ENCODE results near the gene GRSF1. TPM values are rescaled to one million over a fixed set of nuclear protein-coding genes. Genes with fewer than 3 reads are reported as not detected.

The GRSF1 gene, protein sequence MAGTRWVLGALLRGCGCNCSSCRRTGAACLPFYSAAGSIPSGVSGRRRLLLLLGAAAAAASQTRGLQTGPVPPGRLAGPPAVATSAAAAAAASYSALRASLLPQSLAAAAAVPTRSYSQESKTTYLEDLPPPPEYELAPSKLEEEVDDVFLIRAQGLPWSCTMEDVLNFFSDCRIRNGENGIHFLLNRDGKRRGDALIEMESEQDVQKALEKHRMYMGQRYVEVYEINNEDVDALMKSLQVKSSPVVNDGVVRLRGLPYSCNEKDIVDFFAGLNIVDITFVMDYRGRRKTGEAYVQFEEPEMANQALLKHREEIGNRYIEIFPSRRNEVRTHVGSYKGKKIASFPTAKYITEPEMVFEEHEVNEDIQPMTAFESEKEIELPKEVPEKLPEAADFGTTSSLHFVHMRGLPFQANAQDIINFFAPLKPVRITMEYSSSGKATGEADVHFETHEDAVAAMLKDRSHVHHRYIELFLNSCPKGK
- total RNA-seq (10 to 100 TPM; 69.1 to 81.4 (median 78.4) TPM), polyA plus RNA-seq (50.7 TPM)
- long read RNA-seq, donor 1, full-length matches to known transcripts = 235 of 256 reads
- long read RNA-seq, donor 1, partial matches to known transcripts = 10 of 256 reads
- long read RNA-seq, donor 1, other reads (novel, unspliced or antisense) = 11 of 256 reads
- long read RNA-seq, donor 2, full-length matches to known transcripts = 124 of 135 reads
- long read RNA-seq, donor 2, partial matches to known transcripts = 2 of 135 reads
- long read RNA-seq, donor 2, other reads (novel, unspliced or antisense) = 9 of 135 reads
- long read RNA-seq, donor 3, full-length matches to known transcripts = 530 of 580 reads
- long read RNA-seq, donor 3, partial matches to known transcripts = 11 of 580 reads
- long read RNA-seq, donor 3, other reads (novel, unspliced or antisense) = 39 of 580 reads
- long read RNA-seq, donor 4, full-length matches to known transcripts = 132 of 144 reads
- long read RNA-seq, donor 4, partial matches to known transcripts = 5 of 144 reads
- long read RNA-seq, donor 4, other reads (novel, unspliced or antisense) = 7 of 144 reads

DNA sequence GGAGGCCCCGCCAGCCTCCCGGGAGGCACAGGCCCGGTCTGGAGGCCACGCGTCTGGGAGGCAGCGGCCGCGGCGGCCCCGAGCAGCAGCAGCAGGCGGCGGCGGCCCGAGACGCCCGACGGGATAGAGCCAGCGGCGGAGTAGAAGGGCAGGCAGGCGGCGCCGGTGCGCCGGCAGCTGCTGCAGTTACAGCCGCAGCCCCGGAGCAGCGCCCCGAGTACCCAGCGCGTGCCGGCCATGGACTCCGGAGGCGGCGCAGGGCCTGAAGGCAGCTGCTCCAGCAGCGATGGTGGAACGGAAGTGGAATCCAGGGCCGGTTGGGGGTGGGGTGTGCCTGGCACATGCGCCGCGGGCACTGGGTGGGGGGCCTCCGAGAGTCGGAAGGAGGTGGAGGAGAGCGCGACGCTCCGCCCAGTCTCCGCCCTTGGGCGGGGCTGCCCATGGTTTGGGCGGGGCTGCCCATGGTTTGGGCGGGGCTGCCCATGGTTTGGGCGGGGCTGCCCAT is at the start of gene GRSF1:
TSS of gene GRSF1 (minus strand) at position 302 of the 505 bp plus-strand sequence. CDS start at position 239, 63 bp downstream.
- no peaks in the 10 kb centered on the region for H3K9me3 ChIP-seq (ENCODE audit: control insufficient read depth, low read length)
- WGBS = under 1% methylated on average over 49 of the region's 51 CpGs
- peak within 1 kb of the TSS; percentile 79 for H3K27ac ChIP-seq (ENCODE audit: low read length)
- intact Hi-C loops (cut with DNase I) = loop anchor here (5.0 to 10.0 kb wide), 3 partner anchors 63 to 155 kb away; partner anchors contain the start of genes DCK (in 3 of the 4) and MOB1B (in 2 of the 4)
- peak within 1 kb of the TSS; percentile 78 for H3K4me3 ChIP-seq (ENCODE audit: low read length)
- no peaks in the 10 kb centered on the region for H3K27me3 ChIP-seq (ENCODE audit: control insufficient read depth, insufficient read depth)
- ATAC-seq = peak; percentile 97 to 98
- H3K4me1 ChIP-seq (ENCODE audit: control insufficient read depth, insufficient read depth, low read length) = peaks cover 2% of the 10 kb centered on the region
- DNase-seq = peak; percentile 96 to 98 (median 98)

DNA sequence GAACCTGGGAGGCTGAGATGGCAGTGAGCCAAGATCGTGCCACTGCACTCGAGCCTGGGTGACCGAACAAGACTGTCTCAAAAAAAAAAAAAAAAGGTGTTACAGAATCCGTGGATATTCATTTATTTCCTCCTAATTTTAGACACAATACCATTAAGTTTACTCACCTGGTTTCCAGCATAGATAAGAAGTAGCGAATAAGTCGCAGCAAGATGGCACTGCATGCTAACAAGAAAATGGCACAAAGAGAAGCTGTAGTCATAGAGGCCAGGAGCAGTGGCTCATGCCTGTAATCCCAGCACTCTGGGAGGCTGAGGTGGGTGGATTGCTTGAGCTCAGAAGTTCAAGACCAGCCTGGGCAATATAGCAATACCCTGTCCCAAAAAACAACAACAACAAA is 45.5 kb upstream of the GRSF1 start:
- H3K27me3 ChIP-seq (ENCODE audit: control insufficient read depth, insufficient read depth) = no peaks in the 10 kb centered on the region
- H3K27ac ChIP-seq (ENCODE audit: low read length) = no peak overlapping the region
- no peaks in the 10 kb centered on the region for H3K9me3 ChIP-seq (ENCODE audit: control insufficient read depth, low read length)
- H3K4me3 ChIP-seq (ENCODE audit: low read length) = no peak overlapping the region
- intact Hi-C loops (cut with DNase I) = no loop called here
- peak in 1 of 2 donors; percentile 43 for ATAC-seq
- WGBS = 65% methylated on average over 6 of the region's 6 CpGs
- DNase-seq = no peak
- H3K4me1 ChIP-seq (ENCODE audit: control insufficient read depth, insufficient read depth, low read length) = no peaks in the 10 kb centered on the region

DNA sequence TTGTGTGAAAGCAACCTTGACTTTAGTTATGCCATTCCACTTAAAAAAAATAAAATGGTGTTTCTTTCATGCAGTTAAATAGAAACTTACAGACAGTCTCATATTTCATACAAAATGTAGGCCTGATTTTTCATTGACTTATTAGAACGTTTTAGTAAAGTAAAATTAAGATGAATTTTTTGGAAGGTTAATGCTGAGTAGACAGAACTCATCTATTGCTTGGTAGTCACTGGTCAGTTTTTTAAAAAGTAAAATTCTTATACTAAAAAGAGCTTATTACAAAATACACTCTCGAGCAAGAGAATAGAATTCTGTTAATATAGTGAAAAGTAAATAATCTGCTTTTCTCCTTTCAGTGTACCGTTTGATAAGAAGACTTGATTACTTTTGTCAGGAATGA is 41.0 kb upstream of the GRSF1 start:
- intact Hi-C loops (cut with DNase I) = no loop called here
- WGBS = 73% methylated on average over 3 of the region's 3 CpGs
- Histone ChIP-seq H3K9me3 (ENCODE audit: control insufficient read depth, low read length) (no peaks in the 10 kb centered on the region), H3K27me3 (ENCODE audit: control insufficient read depth, insufficient read depth) (no peaks in the 10 kb centered on the region), H3K4me1 (ENCODE audit: control insufficient read depth, insufficient read depth, low read length) (no peaks in the 10 kb centered on the region), H3K27ac (ENCODE audit: low read length) (no peak overlapping the region), H3K4me3 (ENCODE audit: low read length) (no peak overlapping the region)
- ATAC-seq = no peak
- DNase-seq = no peak

DNA sequence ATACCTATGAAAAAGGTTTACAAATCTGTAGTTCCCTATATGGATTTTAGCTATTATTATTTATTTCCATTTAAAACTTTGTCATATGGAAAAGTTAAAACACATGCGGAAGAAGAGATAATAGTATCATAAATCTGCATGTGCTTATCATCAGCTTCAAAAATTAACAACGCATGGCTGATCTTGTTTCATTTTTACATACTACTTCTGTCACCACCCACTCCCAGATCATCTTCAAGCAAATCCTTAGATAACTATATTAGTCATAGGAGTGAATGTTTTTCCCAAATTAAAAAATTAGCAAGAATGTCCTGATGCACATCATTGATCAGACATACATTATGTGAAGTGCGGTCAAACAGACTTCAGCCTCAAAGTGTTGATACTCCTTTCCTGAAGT is 37.9 kb upstream of the GRSF1 start:
- Histone ChIP-seq H3K4me1 (ENCODE audit: control insufficient read depth, insufficient read depth, low read length) (no peaks in the 10 kb centered on the region), H3K27ac (ENCODE audit: low read length) (no peak overlapping the region), H3K27me3 (ENCODE audit: control insufficient read depth, insufficient read depth) (no peaks in the 10 kb centered on the region), H3K4me3 (ENCODE audit: low read length) (no peak overlapping the region), H3K9me3 (ENCODE audit: control insufficient read depth, low read length) (no peaks in the 10 kb centered on the region)
- ATAC-seq (no peak), DNase-seq (no peak)
- 64% methylated on average over 3 of the region's 3 CpGs for WGBS
- intact Hi-C loops (cut with DNase I) = no loop called here

DNA sequence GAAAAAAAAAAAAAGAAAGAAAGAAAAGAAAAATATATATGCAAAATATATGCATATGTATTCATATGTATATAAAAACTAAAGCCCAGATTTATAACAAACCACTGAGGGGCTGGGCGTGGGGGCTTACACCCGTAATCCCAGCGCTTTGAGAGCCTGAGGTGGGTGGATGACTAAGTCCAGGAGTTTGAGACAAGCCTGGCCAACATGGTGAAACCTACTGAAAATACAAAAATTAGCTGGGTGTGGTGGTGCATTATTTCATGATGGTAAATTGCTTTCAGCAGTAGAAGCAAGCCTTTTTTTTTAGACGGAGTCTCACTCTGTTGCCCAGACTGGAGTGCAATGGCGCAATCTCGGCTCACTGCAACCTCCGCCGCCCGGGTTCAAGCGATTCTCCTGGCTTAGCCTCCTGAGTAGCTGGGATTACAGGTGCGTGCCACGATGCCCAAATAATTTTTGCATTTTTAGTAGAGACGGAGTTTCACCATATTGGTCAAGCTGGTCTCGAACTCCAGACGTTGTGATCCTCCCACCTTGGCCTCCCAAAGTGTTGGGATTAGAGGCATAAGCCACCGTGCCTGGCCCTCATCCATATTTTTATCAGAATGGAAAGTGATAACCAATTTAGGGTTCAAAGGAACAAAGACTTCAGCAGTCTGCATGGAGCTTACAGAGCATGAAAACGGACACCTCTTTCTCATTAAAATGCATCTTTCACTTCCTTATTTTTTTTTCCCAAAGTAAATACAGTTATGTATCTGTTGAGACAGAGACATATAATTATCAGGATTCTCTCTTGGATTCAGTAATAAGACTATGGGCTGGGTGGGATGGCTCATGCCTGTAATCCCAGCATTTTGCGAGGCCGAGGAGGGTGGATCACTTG is 34.8 kb upstream of the GRSF1 start:
- H3K27ac ChIP-seq (ENCODE audit: low read length) = no peak overlapping the region
- no peaks in the 10 kb centered on the region for H3K9me3 ChIP-seq (ENCODE audit: control insufficient read depth, low read length)
- no peak overlapping the region for H3K4me3 ChIP-seq (ENCODE audit: low read length)
- intact Hi-C loops (cut with DNase I) = no loop called here
- no peaks in the 10 kb centered on the region for H3K27me3 ChIP-seq (ENCODE audit: control insufficient read depth, insufficient read depth)
- DNase-seq = no peak
- 91% methylated on average over 19 of the region's 19 CpGs for WGBS
- no peak for ATAC-seq
- H3K4me1 ChIP-seq (ENCODE audit: control insufficient read depth, insufficient read depth, low read length) = no peaks in the 10 kb centered on the region

DNA sequence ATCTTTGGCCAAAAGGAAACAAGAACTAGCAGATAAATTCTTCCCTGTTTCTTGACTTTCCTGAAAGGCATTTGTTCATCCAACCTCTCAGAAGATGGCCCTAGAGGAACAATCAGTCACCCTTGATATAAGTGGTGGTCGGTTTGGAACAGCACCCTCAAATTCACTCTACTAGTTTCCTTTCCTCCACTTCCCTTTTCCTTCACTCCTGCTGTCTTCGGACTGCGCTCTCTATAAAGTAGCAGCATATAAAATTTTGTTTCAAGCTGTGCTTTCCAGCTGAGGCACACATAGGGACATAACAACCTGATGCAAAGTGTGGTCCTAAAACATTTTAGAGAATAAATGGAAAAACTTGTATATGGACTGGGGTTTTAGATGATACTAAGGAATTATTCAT is 33.5 kb upstream of the GRSF1 start:
- Histone ChIP-seq H3K27me3 (ENCODE audit: control insufficient read depth, insufficient read depth) (no peaks in the 10 kb centered on the region), H3K4me3 (ENCODE audit: low read length) (no peak overlapping the region), H3K27ac (ENCODE audit: low read length) (no peak overlapping the region), H3K4me1 (ENCODE audit: control insufficient read depth, insufficient read depth, low read length) (no peaks in the 10 kb centered on the region), H3K9me3 (ENCODE audit: control insufficient read depth, low read length) (no peaks in the 10 kb centered on the region)
- DNase-seq = no peak
- intact Hi-C loops (cut with DNase I) = no loop called here
- WGBS = 81% methylated on average over 3 of the region's 3 CpGs
- ATAC-seq = no peak

DNA sequence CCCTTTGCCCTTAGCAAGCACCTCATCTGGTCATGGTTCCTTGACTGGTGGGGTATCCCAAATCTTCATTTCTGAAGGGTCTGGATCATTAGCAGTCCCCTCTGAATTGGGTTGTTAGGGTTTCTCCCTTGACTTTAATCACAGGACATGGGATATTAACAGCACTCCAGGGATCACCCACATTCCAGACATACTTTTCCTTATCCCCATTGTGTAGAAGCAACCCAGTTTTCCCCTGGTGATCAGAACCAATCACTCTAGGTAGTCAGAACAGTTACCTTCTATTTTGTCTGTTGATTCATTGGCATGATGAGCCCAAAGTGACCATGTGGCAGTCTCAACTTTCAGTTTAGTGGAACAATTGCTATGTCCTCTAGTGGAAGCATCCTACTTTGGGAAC is 29.1 kb upstream of the GRSF1 start:
- ATAC-seq = no peak
- Histone ChIP-seq H3K4me1 (ENCODE audit: control insufficient read depth, insufficient read depth, low read length) (no peaks in the 10 kb centered on the region), H3K4me3 (ENCODE audit: low read length) (no peak overlapping the region), H3K9me3 (ENCODE audit: control insufficient read depth, low read length) (no peaks in the 10 kb centered on the region), H3K27ac (ENCODE audit: low read length) (no peak overlapping the region), H3K27me3 (ENCODE audit: control insufficient read depth, insufficient read depth) (no peaks in the 10 kb centered on the region)
- no peak for DNase-seq
- intact Hi-C loops (cut with DNase I) = no loop called here

DNA sequence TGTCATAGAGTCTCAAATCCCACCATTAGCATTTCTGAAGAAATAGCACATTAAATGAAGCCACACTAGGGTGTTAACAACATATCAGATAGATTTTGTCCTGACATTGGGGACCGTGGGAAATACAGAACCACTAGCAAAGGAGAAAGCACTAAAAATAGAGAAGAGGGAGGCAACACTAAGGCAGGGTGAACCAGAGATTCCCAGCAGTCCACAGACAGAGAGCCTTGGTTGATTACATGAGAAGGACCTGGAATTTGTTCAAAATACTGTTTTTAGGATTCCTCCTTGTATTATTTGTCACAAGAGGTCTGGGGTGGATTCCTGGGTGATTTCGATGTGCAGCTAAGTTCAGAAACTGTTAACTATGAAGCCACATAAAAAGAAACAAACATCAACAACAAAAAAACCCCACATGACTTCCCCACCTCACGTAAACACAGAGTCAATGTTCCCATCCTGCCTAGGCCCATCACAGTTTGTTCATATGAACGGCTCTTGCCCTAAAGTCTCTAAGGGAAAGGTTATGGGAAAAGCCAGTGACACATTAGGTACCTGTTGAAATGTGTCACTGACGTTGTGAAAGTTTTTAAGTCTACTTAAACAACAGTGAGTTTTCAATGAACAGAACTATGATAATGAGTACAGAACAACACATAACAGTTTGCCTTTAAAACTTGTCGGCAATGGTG is 23.6 kb upstream of the GRSF1 start:
- H3K27ac ChIP-seq (ENCODE audit: low read length) = no peak overlapping the region
- 64% methylated on average over 6 of the region's 6 CpGs for WGBS
- intact Hi-C loops (cut with DNase I) = no loop called here
- no peaks in the 10 kb centered on the region for H3K9me3 ChIP-seq (ENCODE audit: control insufficient read depth, low read length)
- no peak for ATAC-seq
- no peak overlapping the region for H3K4me3 ChIP-seq (ENCODE audit: low read length)
- H3K4me1 ChIP-seq (ENCODE audit: control insufficient read depth, insufficient read depth, low read length) = no peaks in the 10 kb centered on the region
- no peaks in the 10 kb centered on the region for H3K27me3 ChIP-seq (ENCODE audit: control insufficient read depth, insufficient read depth)
- no peak for DNase-seq

DNA sequence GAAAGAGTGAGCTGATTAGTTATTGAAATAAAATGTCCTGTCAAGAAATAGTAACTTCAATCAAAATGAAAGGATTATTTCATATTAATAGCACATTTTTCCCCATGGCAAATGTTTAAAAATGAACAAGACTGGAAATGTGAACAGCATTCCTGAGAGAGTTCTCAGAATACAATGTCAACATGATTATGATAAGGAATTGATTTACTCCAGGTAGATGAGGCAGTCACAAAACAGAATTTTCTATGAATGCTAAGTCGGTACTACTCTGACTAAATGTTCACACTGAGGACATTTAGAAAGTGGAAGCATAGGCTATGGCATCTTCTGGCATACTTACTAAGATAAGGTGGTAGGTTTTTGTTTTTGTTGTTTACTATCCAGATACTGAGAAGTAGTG is 19.4 kb upstream of the GRSF1 start:
- DNase-seq (no peak), ATAC-seq (no peak)
- 90% methylated on average over 1 of the region's 1 CpG for WGBS
- intact Hi-C loops (cut with DNase I) = no loop called here
- Histone ChIP-seq H3K27ac (ENCODE audit: low read length) (no peak overlapping the region), H3K9me3 (ENCODE audit: control insufficient read depth, low read length) (no peaks in the 10 kb centered on the region), H3K4me1 (ENCODE audit: control insufficient read depth, insufficient read depth, low read length) (no peaks in the 10 kb centered on the region), H3K4me3 (ENCODE audit: low read length) (no peak overlapping the region), H3K27me3 (ENCODE audit: control insufficient read depth, insufficient read depth) (no peaks in the 10 kb centered on the region)

DNA sequence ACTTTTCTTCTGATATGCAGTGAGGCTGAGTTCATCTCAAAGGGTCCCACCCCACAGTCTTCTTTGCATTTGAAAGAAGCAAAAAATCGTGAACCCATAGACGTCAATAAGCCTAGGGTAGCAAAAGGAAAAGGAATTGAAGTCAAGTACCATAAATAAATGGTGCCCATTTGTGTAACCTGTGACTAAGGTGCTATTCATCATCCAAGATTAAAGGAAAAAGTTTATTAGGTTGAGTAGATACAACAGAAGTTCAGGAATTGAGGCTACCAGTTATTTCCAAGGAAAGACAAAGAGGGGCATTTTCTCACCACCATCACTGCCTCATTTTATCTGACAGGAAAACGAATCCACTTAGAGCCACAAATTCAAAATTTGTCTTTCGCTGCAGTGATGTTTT is 18.8 kb upstream of the GRSF1 start:
- H3K9me3 ChIP-seq (ENCODE audit: control insufficient read depth, low read length) = no peaks in the 10 kb centered on the region
- 83% methylated on average over 4 of the region's 4 CpGs for WGBS
- H3K4me3 ChIP-seq (ENCODE audit: low read length) = no peak overlapping the region
- no peaks in the 10 kb centered on the region for H3K27me3 ChIP-seq (ENCODE audit: control insufficient read depth, insufficient read depth)
- no peak overlapping the region for H3K27ac ChIP-seq (ENCODE audit: low read length)
- no peak for DNase-seq
- intact Hi-C loops (cut with DNase I) = no loop called here
- H3K4me1 ChIP-seq (ENCODE audit: control insufficient read depth, insufficient read depth, low read length) = no peaks in the 10 kb centered on the region
- no peak for ATAC-seq
